LNCaP clone FGC (cell line): ENCODE data around the gene ZMIZ1.

Experiments used
- DNase-seq: peaks from one replicate; pipeline ENCODE4 v3.0.0-alpha.2; 2011; ENCODE audit warnings: low read depth
- H3K4me3 ChIP-seq: 2 replicates; pipeline ENCODE4 v1.5.1; 2011; ENCODE audit warnings: mild to moderate bottlenecking, low read depth, low read length, control low read depth
- TF ChIP-seq, protein P1 (sequence below): IDR thresholded peaks from 2 replicates; pipeline ENCODE4 v1.5.1; 2012; ENCODE audit warnings: mild to moderate bottlenecking; ENCODE audit not compliant: control insufficient read depth, insufficient read depth; ENCODE audit errors: extremely low read depth

ZMIZ1 gene

DNA sequence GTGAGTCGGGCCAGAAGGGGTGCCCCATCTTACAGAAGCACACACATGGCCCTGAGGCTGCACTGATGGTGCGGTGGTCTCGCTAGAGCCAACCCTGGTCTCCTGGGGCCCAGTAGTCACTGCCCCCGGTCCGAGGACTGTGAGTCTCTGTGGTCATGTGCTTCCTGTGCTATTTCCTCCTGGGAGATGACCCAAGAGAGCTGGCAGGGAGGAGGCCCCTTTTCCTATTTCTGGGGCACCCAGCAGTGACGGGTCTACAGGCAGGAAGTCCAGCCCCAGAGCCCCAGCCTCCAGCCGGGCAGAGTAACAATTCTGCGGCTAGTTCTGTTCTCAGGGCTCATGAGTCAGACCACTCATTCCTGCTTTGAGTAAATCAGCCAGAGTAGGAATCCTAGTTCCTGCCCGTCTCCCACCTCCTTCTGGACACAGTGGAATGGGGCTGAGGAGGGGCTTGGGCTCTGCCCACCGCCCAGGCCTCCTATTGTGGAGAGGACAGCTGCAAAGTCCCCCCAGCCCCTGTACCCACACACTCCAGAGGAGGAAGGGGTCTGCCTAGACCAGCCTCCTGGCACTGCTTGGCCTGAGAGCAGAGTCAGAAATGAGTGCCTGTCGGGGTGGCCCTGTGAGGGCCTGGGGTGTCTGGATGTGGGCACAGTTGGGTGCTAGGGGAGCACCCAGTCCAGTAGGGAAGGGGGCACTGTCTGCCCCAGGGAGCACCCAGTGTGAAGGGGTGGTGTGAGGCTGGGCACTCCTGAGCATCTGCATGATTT is 198.0 kb downstream of the ZMIZ1 start:
- DNase-seq, result no peak
- TF ChIP-seq, protein P1, sequence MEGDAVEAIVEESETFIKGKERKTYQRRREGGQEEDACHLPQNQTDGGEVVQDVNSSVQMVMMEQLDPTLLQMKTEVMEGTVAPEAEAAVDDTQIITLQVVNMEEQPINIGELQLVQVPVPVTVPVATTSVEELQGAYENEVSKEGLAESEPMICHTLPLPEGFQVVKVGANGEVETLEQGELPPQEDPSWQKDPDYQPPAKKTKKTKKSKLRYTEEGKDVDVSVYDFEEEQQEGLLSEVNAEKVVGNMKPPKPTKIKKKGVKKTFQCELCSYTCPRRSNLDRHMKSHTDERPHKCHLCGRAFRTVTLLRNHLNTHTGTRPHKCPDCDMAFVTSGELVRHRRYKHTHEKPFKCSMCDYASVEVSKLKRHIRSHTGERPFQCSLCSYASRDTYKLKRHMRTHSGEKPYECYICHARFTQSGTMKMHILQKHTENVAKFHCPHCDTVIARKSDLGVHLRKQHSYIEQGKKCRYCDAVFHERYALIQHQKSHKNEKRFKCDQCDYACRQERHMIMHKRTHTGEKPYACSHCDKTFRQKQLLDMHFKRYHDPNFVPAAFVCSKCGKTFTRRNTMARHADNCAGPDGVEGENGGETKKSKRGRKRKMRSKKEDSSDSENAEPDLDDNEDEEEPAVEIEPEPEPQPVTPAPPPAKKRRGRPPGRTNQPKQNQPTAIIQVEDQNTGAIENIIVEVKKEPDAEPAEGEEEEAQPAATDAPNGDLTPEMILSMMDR, result no peak
- no peak overlapping the region for H3K4me3 ChIP-seq

DNA sequence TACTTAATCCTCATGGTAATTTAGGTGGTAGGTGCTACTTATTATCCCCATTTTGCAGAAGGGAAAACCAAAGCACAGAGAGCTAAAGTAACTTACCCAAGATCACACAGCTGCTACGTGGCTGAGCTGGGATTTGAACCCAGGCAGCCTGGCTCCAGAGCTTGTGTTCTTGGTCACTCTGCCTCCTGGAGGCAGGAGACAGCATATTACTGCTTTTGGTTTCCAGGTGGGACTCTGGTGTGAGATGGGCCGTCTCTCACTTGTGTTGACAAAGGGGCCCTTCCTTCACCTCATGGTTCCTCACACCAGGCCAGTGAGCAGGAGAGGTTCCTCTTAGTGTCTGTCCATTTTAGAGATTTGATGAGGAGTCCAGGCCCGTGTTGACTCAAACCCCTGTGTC is 198.7 kb downstream of the ZMIZ1 start:
- no peak overlapping the region for H3K4me3 ChIP-seq
- TF ChIP-seq, protein P1, result no peak
- DNase-seq, result no peak

GRCh38 chr10:79268161-79268601 is 199.4 kb downstream of the ZMIZ1 start:
- DNase-seq, result no peak
- TF ChIP-seq, protein P1, result no peak
- H3K4me3 ChIP-seq, result no peak overlapping the region

DNA sequence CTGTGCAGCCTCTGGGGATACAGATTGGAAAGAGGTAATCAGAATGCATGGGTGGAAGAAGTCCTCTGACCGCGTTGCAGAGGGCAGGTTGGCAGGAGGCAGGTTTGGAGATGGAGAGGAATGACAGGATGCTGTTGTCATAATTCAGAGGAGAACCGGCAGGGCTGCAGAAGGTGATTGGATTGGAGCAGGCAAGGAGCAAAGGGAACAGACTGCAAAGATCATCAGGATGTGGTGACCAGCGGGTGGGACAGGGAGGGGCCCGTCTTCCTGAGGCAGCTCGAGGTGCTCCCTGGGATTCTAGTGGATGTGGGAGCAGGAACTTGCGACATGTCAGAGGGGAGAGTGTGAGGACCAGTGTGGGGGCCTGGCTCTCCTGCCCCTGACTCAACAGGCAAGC is 200.0 kb downstream of the ZMIZ1 start:
- DNase-seq, result no peak
- no peak overlapping the region for H3K4me3 ChIP-seq
- TF ChIP-seq, protein P1, result no peak

- no peak for DNase-seq
- no peak overlapping the region for H3K4me3 ChIP-seq
- TF ChIP-seq, protein P1, result no peak
Measured at GRCh38 chr10:79269443-79269842, 200.7 kb downstream of the ZMIZ1 start.

DNA sequence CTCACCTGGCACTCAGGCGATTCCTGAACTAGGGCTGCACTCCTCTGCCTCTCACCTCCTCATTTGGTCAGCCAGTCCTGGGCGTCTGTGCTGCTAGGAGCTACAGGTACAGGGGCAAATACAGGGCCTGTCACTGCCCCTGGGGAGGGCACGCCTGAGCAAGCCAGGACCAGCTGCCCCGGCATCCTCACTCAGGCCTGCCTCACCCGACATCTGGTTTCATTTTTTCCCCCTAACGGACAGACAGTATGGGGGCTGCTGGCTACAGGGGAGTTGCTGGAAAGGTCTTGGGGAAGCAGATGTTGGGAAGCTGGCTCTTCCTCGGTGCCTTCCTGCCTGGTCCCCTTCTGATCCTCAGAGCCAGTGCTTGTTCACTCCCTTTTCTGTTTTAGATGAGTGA is 201.2 kb downstream of the ZMIZ1 start:
- TF ChIP-seq, protein P1, result no peak
- no peak overlapping the region for H3K4me3 ChIP-seq
- no peak for DNase-seq

DNA sequence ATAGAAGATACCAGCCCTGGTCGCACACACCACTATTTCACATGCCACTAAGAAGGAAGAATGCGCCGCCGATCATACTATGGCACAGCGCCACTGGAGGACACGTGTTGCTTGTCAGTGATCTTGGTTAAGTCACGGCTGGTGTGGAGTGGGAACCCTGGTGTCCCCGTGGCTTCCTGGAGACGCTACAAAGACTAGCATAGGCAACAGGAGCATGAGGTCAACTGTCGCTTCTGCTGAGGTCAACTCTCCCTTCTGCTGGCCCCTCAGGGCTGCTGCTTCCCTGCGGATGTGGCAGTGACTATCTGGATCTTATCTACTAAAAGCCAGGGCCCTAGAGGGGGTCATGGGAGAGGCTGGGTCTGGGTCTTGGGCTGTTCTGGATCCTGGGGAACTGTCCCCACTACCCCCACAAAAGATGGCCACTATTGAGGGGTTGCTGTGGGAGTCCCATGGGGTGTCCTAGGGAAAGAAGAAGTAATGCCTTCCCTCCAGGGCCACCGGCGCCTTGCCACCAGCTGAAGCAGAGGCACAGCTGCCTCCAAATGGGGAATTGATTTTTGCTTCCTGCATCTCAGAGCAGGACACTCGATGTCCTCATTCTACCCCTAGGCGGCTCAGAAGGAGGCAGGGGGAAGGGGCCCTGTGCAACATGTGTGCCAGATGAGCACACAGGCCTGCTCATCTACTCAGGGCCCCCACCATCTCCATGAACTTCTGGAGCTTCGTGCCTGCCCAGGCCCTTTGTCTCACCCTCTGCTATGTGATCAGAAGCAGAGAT is 201.9 kb downstream of the ZMIZ1 start:
- TF ChIP-seq, protein P1, result no peak
- no peak for DNase-seq
- H3K4me3 ChIP-seq, result no peak overlapping the region
